GM18499 (cell line): ENCODE measurements around the gene GFER.

ENCODE experiments used
- ATAC-seq: cut with Tn5 transposase; IDR thresholded peaks from one replicate; pipeline ENCODE4 v1.9.1; 2021; ENCODE audit warnings: moderate number of reproducible peaks; ENCODE audit not compliant: insufficient read depth, unreplicated experiment

Gene GFER

DNA sequence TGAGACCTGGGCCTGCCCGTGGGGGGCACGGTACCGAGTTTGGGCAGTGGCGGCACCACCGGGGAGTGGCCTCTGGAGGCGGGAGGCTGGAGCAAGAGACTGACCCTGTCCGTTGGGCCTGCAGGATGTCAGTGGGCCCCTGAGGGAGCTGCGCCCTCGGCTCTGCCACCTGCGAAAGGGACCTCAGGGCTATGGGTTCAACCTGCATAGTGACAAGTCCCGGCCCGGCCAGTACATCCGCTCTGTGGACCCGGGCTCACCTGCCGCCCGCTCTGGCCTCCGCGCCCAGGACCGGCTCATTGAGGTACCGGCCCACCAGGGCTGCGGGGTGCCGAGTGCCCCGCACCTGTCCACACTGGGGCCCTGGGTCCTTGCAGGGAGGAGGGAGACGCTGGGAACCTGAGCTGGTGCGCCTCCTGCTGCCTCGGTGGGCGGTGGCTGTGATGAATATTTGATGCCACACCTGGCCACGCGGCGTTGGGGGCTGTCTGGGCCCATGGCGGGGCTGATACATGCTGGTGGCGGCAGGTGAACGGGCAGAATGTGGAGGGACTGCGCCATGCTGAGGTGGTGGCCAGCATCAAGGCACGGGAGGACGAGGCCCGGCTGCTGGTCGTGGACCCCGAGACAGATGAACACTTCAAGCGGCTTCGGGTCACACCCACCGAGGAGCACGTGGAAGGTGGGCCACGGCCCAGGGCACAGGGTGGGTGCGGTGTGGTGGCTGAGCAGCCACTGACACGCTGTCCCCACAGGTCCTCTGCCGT lies 52.4 kb downstream of the GFER start:
- ATAC-seq, result no peak

DNA sequence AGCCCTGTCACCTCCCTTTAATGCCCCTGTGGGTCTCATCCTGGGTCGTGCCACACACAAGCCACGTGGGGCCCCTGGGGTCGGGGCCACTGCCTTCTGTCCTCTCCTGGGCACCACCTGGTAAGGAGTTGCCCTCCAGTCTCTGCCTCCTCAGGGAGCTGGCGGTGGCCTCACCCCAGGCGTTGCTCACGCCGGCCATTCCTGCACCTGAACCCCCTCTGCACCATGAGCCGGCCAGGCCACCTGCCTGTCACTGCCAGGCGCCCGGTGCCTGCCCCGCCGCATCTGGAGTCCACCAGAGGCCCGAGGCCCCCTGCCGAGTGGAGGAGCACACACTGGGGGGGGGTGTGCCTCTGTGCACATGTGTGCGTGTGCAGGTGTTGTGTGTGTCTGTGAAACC lies 53.1 kb downstream of the GFER start:
- ATAC-seq, result no peak
